ENCODE results near the gene PIGR. TPM values are rescaled to one million over a fixed set of nuclear protein-coding genes. Genes with fewer than 3 reads are reported as not detected.

PIGR gene
- polyA plus RNA-seq, 1 donor from 2014 or later = not detected

DNA sequence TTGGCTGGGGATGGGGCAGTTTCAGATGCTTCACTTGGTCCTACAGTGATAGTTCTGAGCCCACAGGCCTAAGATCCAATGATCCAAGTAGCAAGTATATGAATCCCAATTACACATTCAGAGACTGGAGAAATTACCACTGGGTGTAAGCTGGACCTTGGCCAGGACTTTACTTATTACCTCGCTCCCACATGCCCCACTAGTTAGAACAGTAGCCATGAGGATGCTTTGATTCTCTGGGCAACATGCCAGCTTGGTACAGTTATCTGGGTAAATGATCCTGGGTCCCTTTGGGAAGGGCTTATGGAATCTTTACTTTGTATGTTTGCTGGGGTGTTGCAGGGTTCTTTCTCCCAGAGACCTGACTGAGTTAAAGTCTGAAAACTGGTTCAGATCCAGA, 29.0 kb upstream of the PIGR start:
- Histone ChIP-seq H3K9me3 (ENCODE audit: low read length) (no peaks in the 10 kb centered on the region), H2AFZ (ENCODE audit: low read depth, low read length) (no peak overlapping the region), H3K27me3 (ENCODE audit: insufficient read depth, low read depth, low read length) (no peaks in the 10 kb centered on the region), H3K79me2 (replicated peaks; ENCODE audit: insufficient read depth, low read length) (no peaks in the 10 kb centered on the region), H3K4me3 (ENCODE audit: low read length) (no peak overlapping the region), H3F3A (ENCODE audit: insufficient read depth, low read length, poor library complexity, severe bottlenecking) (no peaks in the 10 kb centered on the region), H3K27ac (ENCODE audit: low read length) (no peak overlapping the region), H3K9me2 (ENCODE audit: insufficient read depth, low read length) (no peaks in the 10 kb centered on the region), H3K4me2 (ENCODE audit: low read length) (no peak overlapping the region), H3K36me3 (ENCODE audit: insufficient read depth, low read length) (no peaks in the 10 kb centered on the region), H4K20me1 (ENCODE audit: insufficient read depth) (no peaks in the 10 kb centered on the region), H3K9ac (ENCODE audit: low read length) (no peak overlapping the region)
- TF ChIP-seq EP300 (conservative IDR thresholded peaks at IDR 0.05; ENCODE audit: poor library complexity, severe bottlenecking) = no peak
- no peak for TF ChIP-seq MXI1 (conservative IDR thresholded peaks at IDR 0.05; ENCODE audit: poor library complexity, severe bottlenecking)
- TF ChIP-seq SMC3 (conservative IDR thresholded peaks at IDR 0.05; ENCODE audit: poor library complexity) = no peak
- TF ChIP-seq RAD21 (conservative IDR thresholded peaks at IDR 0.05) = no peak

DNA sequence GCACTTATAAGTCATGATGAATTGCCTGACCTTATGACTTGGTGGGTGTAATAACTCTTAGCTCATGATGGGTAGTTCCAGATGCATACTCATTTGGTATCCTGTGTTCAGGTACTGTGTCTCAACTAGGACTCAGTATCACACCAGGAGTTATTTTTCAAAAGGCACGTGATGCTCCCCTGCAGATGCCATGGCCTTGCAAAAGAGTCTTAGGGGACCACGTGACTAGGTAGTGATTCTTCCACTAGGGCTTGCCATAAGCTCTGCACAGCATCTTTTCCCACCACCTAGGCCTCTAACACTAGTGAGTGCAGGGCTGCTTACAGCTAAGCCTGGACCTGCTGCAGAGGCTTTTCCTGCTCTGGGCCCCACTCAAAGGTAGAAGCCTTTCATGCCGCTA, 27.9 kb upstream of the PIGR start:
- TF ChIP-seq TAF1 (IDR thresholded peaks at IDR 0.05; ENCODE audit: low read depth) = no peak
- no peak for TF ChIP-seq EZH2 (IDR thresholded peaks at IDR 0.05; ENCODE audit: borderline replicate concordance, insufficient read depth, low read length, poor library complexity, severe bottlenecking)
- no peak for TF ChIP-seq SMC3 (conservative IDR thresholded peaks at IDR 0.05; ENCODE audit: poor library complexity)
- TF ChIP-seq RAD21 (conservative IDR thresholded peaks at IDR 0.05) = no peak
- no peak for TF ChIP-seq POLR2AphosphoS5 (IDR thresholded peaks at IDR 0.05)
- no peak for TF ChIP-seq MXI1 (conservative IDR thresholded peaks at IDR 0.05; ENCODE audit: poor library complexity, severe bottlenecking)
- no peak overlapping the region for H3K9ac ChIP-seq (ENCODE audit: low read length)

DNA sequence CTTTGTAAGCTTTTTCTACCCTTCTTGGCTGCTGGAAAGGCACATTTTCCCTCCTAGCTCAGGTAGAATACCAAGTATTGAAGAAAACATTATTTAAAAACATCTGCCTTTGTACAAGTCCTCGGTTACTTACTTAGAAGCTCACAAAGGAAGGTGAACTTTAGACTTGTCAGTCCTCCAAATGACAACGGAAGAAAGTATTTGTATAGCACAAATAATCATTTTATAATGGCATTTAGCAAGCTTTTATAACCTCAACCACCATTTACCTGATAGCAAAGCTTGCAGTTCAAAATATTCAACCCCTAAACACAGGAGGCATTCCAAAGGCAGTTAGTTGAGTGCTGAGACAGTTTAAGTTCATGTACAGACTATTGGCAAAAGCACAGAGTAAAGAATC, 26.5 kb upstream of the PIGR start:
- Histone ChIP-seq H3F3A (ENCODE audit: insufficient read depth, low read length, poor library complexity, severe bottlenecking) (no peaks in the 10 kb centered on the region), H3K36me3 (ENCODE audit: insufficient read depth, low read length) (no peaks in the 10 kb centered on the region), H3K9me3 (ENCODE audit: low read length) (no peaks in the 10 kb centered on the region), H3K9me2 (ENCODE audit: insufficient read depth, low read length) (no peaks in the 10 kb centered on the region), H3K27ac (ENCODE audit: low read length) (no peak overlapping the region), H3K9ac (ENCODE audit: low read length) (no peak overlapping the region), H3K79me2 (replicated peaks; ENCODE audit: insufficient read depth, low read length) (no peaks in the 10 kb centered on the region), H2AFZ (ENCODE audit: low read depth, low read length) (no peak overlapping the region), H3K4me2 (ENCODE audit: low read length) (no peak overlapping the region), H3K27me3 (ENCODE audit: insufficient read depth, low read depth, low read length) (no peaks in the 10 kb centered on the region), H3K4me3 (ENCODE audit: low read length) (no peak overlapping the region), H4K20me1 (ENCODE audit: insufficient read depth) (no peaks in the 10 kb centered on the region)
- TF ChIP-seq, protein P1, sequence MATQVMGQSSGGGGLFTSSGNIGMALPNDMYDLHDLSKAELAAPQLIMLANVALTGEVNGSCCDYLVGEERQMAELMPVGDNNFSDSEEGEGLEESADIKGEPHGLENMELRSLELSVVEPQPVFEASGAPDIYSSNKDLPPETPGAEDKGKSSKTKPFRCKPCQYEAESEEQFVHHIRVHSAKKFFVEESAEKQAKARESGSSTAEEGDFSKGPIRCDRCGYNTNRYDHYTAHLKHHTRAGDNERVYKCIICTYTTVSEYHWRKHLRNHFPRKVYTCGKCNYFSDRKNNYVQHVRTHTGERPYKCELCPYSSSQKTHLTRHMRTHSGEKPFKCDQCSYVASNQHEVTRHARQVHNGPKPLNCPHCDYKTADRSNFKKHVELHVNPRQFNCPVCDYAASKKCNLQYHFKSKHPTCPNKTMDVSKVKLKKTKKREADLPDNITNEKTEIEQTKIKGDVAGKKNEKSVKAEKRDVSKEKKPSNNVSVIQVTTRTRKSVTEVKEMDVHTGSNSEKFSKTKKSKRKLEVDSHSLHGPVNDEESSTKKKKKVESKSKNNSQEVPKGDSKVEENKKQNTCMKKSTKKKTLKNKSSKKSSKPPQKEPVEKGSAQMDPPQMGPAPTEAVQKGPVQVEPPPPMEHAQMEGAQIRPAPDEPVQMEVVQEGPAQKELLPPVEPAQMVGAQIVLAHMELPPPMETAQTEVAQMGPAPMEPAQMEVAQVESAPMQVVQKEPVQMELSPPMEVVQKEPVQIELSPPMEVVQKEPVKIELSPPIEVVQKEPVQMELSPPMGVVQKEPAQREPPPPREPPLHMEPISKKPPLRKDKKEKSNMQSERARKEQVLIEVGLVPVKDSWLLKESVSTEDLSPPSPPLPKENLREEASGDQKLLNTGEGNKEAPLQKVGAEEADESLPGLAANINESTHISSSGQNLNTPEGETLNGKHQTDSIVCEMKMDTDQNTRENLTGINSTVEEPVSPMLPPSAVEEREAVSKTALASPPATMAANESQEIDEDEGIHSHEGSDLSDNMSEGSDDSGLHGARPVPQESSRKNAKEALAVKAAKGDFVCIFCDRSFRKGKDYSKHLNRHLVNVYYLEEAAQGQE (IDR thresholded peaks at IDR 0.05; ENCODE audit: borderline replicate concordance) = no peak
- TF ChIP-seq MXI1 (conservative IDR thresholded peaks at IDR 0.05; ENCODE audit: poor library complexity, severe bottlenecking) (no peak), POLR2AphosphoS5 (IDR thresholded peaks at IDR 0.05) (no peak)

More for the DNA sequence above, 27.9 kb upstream of the PIGR start:
- H3K9me3 ChIP-seq (ENCODE audit: low read length) = no peaks in the 10 kb centered on the region
- no peaks in the 10 kb centered on the region for H3K36me3 ChIP-seq (ENCODE audit: insufficient read depth, low read length)
- no peaks in the 10 kb centered on the region for H3K79me2 ChIP-seq (replicated peaks; ENCODE audit: insufficient read depth, low read length)
- H3K27me3 ChIP-seq (ENCODE audit: insufficient read depth, low read depth, low read length) = no peaks in the 10 kb centered on the region
- H4K20me1 ChIP-seq (ENCODE audit: insufficient read depth) = no peaks in the 10 kb centered on the region
- H3K4me2 ChIP-seq (ENCODE audit: low read length) = no peak overlapping the region
- H3F3A ChIP-seq (ENCODE audit: insufficient read depth, low read length, poor library complexity, severe bottlenecking) = no peaks in the 10 kb centered on the region
- no peak overlapping the region for H3K4me3 ChIP-seq (ENCODE audit: low read length)
- no peak overlapping the region for H2AFZ ChIP-seq (ENCODE audit: low read depth, low read length)
- H3K27ac ChIP-seq (ENCODE audit: low read length) = no peak overlapping the region
- H3K9me2 ChIP-seq (ENCODE audit: insufficient read depth, low read length) = no peaks in the 10 kb centered on the region

Measured in neural cell (in vitro differentiated cells).